ENCODE results near the gene PIP5K1A. TPM values are rescaled to one million over a fixed set of nuclear protein-coding genes. Genes with fewer than 3 reads are reported as not detected.

The PIP5K1A gene
- total and polyA plus RNA-seq, 9 of the 15 experiments (the other 6 are each of a cell fraction or from before 2014, with no cell fraction given): 1.9 to 42.4 (median 18.8) TPM

DNA sequence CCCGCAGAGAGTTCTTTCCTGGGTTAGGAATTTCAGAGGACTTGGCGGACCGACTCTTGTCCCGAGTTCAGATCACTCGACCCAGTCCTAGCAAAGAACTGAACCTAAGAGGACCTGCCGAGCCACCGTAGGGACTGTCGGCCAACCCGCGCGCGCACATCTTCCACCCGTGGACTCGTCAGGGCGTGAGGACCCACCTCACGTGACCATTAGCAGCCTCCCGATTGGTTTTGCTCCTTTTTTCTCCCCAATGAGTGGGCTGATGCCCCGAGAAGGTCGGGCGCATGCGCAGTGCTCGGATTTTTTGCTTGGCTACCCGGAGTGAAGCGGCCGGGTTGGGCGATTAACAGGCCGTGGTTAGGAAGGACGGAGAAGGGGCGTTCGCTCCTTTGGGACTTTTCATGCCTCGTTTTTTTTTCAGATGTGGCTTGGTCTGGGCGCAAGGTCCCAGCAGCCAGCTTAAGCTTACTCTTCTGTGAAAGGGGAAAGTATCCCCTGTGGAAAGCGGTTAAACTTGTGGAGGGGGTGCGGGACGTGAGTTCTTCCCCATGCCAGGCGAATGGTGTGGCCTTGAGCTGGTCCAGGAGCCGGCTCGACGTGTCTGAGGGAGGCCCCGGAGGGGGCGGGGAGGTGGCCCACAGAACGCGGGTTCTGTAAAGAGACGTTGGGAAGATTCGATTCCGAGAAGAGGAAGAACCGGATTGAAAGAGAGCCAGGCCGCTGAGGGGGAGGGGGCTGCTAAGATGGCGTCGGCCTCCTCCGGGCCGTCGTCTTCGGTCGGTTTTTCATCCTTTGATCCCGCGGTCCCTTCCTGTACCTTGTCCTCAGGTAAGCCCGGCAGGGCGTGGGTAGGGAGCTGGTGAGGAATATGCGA lies at the start of gene PIP5K1A (continued):
- TF ChIP-seq, protein P1, sequence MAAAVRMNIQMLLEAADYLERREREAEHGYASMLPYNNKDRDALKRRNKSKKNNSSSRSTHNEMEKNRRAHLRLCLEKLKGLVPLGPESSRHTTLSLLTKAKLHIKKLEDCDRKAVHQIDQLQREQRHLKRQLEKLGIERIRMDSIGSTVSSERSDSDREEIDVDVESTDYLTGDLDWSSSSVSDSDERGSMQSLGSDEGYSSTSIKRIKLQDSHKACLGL (CRISPR knock-in tag; IDR thresholded peaks at IDR 0.05; ENCODE audit: borderline replicate concordance, poor library complexity, severe bottlenecking): no peak
- TF ChIP-seq DDX20 (tag; IDR thresholded peaks at IDR 0.05; ENCODE audit: low read depth) (no peak), ZNF583 (CRISPR knock-in tag; IDR thresholded peaks at IDR 0.05) (no peak), RBM14 (IDR thresholded peaks at IDR 0.05; ENCODE audit: borderline replicate concordance, insufficient read depth, low read depth, low read length) (no peak), SUPT5H (IDR thresholded peaks at IDR 0.05) (peak; percentile 78), MYNN (IDR thresholded peaks at IDR 0.05) (no peak), MYNN (CRISPR knock-in tag; IDR thresholded peaks at IDR 0.05) (no peak), CHD2 (IDR thresholded peaks at IDR 0.05; ENCODE audit: low read depth, low read length) (no peak), SMAD2 (IDR thresholded peaks at IDR 0.05; ENCODE audit: low read depth, low read length) (no peak), CBX5 (IDR thresholded peaks at IDR 0.05; ENCODE audit: borderline replicate concordance, low read depth) (no peak), ZNF780A (CRISPR knock-in tag; IDR thresholded peaks at IDR 0.05) (no peak), ZNF23 (CRISPR knock-in tag; IDR thresholded peaks at IDR 0.05) (no peak), LCOR (CRISPR knock-in tag; IDR thresholded peaks at IDR 0.05) (peak; percentile 51; the same call in 1 of the 2 replicates), NFIX (CRISPR knock-in tag; IDR thresholded peaks at IDR 0.05; ENCODE audit: low read depth) (no peak), ZSCAN32 (CRISPR knock-in tag; IDR thresholded peaks at IDR 0.05) (no peak), TAL1 (IDR thresholded peaks at IDR 0.05) (no peak), ZBTB17 (CRISPR knock-in tag; IDR thresholded peaks at IDR 0.05) (no peak), CEBPG (CRISPR knock-in tag; IDR thresholded peaks at IDR 0.05) (no peak), CEBPG (tag; conservative IDR thresholded peaks at IDR 0.05 in 1 of 2, IDR thresholded peaks at IDR 0.05 in 1 of 2) (no peak), RBM39 (optimal IDR thresholded peaks at IDR 0.05; ENCODE audit: low read depth, low read length) (no peak), RHOXF2B (CRISPR knock-in tag; conservative IDR thresholded peaks at IDR 0.05) (no peak), CHD4 (IDR thresholded peaks at IDR 0.05; ENCODE audit: insufficient read depth, insufficient replicate concordance, low read depth, low read length, poor library complexity, severe bottlenecking) (no peak), FOXP1 (CRISPR knock-in tag; IDR thresholded peaks at IDR 0.05) (0 out of 2 replicates have a peak, but pooled peaks have one; percentile 38), MIER1 (IDR thresholded peaks at IDR 0.05; ENCODE audit: low read depth) (no peak), MCM5 (IDR thresholded peaks at IDR 0.05; ENCODE audit: low read depth) (no peak)
- TF ChIP-seq, protein P2, sequence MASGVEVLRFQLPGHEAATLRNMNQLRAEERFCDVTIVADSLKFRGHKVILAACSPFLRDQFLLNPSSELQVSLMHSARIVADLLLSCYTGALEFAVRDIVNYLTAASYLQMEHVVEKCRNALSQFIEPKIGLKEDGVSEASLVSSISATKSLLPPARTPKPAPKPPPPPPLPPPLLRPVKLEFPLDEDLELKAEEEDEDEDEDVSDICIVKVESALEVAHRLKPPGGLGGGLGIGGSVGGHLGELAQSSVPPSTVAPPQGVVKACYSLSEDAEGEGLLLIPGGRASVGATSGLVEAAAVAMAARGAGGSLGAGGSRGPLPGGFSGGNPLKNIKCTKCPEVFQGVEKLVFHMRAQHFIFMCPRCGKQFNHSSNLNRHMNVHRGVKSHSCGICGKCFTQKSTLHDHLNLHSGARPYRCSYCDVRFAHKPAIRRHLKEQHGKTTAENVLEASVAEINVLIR (CRISPR knock-in tag; IDR thresholded peaks at IDR 0.05): no peak
- TF ChIP-seq, protein P3, sequence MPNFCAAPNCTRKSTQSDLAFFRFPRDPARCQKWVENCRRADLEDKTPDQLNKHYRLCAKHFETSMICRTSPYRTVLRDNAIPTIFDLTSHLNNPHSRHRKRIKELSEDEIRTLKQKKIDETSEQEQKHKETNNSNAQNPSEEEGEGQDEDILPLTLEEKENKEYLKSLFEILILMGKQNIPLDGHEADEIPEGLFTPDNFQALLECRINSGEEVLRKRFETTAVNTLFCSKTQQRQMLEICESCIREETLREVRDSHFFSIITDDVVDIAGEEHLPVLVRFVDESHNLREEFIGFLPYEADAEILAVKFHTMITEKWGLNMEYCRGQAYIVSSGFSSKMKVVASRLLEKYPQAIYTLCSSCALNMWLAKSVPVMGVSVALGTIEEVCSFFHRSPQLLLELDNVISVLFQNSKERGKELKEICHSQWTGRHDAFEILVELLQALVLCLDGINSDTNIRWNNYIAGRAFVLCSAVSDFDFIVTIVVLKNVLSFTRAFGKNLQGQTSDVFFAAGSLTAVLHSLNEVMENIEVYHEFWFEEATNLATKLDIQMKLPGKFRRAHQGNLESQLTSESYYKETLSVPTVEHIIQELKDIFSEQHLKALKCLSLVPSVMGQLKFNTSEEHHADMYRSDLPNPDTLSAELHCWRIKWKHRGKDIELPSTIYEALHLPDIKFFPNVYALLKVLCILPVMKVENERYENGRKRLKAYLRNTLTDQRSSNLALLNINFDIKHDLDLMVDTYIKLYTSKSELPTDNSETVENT (CRISPR knock-in tag; IDR thresholded peaks at IDR 0.05): no peak
- TF ChIP-seq, protein P4, sequence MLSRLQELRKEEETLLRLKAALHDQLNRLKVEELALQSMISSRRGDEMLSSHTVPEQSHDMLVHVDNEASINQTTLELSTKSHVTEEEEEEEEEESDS (CRISPR knock-in tag; IDR thresholded peaks at IDR 0.05): no peak

All from K562 (cell line).